ENCODE data around the gene PRKRA.

- TF ChIP-seq SPI1 (IDR thresholded peaks at IDR 0.05; ENCODE audit: low read depth, low read length) (no peak), POLR2A (IDR thresholded peaks at IDR 0.05; ENCODE audit: low read depth, low read length) (no peak), TAF1 (IDR thresholded peaks at IDR 0.05; ENCODE audit: low read depth, low read length) (no peak), POLR2AphosphoS5 (IDR thresholded peaks at IDR 0.05; ENCODE audit: low read depth, low read length) (no peak)
Measured at GRCh38 chr2:178455947-178456346, 5.0 kb upstream of the PRKRA start.
